HG03196 (cell line): ENCODE measurements around the gene NFKBIB.

Experiments
- ATAC-seq: cut with Tn5 transposase; IDR thresholded peaks from one replicate; pipeline ENCODE4 v1.9.1; 2021; ENCODE audit not compliant: unreplicated experiment

Gene NFKBIB

DNA sequence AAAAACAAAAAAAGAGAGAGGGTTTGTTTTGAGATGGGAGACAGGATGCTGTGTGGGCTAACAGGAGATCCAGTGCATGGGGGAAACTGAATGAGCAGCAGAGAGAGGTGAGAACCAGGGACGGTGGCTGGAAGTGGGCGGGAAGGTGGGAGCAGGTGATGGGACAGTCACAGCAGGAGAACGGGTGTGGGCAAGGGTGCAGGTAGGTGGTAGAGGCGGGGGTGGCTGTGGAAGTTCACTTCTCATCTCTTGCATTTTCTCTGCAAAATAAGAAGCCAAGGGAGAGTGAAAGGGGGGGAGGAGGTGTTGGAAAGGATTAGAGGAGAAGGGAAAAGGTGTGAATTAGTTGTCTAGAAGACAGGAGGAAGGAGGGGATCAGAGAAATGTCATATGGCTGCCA lies 53.9 kb downstream of the NFKBIB start:
- ATAC-seq = no peak

DNA sequence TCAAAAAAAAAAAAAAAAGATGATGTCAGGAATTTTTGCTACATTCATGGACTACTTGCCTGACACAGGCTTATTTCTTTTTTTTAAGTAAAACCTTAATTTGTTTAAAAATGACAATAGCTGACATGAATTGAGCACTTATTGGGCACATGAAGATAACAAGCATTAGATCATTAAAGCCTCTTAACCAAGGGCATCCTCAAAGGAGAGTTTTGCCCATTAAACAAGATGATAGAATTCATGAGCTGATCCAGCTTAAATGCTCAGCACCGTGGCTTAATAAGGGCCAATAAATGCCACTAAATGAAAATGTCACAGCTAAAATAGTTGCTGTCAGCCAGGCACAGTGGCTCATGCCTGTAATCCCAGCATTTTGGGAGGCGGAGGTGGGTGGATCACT lies 56.5 kb downstream of the NFKBIB start:
- no peak for ATAC-seq

DNA sequence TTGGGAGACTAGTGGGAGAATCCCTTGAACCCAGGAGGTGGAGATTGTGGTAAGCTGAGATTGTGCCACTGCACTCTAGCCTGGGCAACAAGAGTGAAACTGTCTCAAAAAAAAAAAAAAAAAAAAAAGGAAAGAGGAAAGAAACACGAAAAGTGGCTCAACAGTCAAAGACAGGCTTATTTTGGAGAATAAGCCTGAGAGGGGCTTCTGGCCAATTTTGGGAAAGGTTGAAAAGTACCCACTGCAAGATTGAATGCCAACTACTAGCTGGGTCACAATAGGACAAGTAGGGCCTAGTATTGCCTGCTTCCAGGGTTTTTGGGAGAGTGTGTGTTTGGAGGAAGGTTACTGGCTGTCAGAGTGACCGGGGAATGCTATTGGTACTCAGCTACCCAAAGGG lies 58.5 kb downstream of the NFKBIB start:
- ATAC-seq = no peak
